Uterus (tissue), 2 donors: ENCODE results near the gene LPGAT1.

ENCODE experiments used
- CTCF ChIP-seq, 4 experiments: fragments of 200-600 bp in 2 of 4; fragments of 450-650 bp in 2 of 4; sonication (generic) in 2 of 4; IDR thresholded peaks; one replicate each; pipeline ENCODE4 v1.5.1; 2016 to 2019; ENCODE audit warnings: antibody characterized with exemption in 4 of 4, mild to moderate bottlenecking in 2 of 4, moderate library complexity in 1 of 4
- POLR2A ChIP-seq, 2 donors: fragments of 450-650 bp; IDR thresholded peaks; one replicate each; pipeline ENCODE4 v1.6.1; 2016; ENCODE audit warnings: antibody characterized with exemption in 2 of 2, mild to moderate bottlenecking in 1 of 2, moderate library complexity in 1 of 2

GRCh38 chr1:211879475-211879874 is 48.9 kb upstream of the LPGAT1 start:
- TF ChIP-seq CTCF (IDR thresholded peaks at IDR 0.05): no peak
- TF ChIP-seq POLR2A (IDR thresholded peaks at IDR 0.05): no peak
